Psoas muscle (tissue), 8 donors: ENCODE measurements around the gene TDRD12. TPM values are rescaled to one million over a fixed set of nuclear protein-coding genes. Genes with fewer than 3 reads are reported as not detected.

ENCODE experiments used
- ATAC-seq, 4 donors: fragments of 200-7000 bp; cut with Tn5 transposase; one replicate each; pipeline ENCODE4 v1.9.1; 2020; ENCODE audit warnings: moderate library complexity in 3 of 4, mild to moderate bottlenecking in 2 of 4
- DNase-seq, 2 donors: peaks; one replicate each; pipeline ENCODE4 v3.0.0-alpha.2; 2020
- H3K27ac ChIP-seq: fragments of 200-600 bp; one replicate; pipeline ENCODE4 v1.8.0; 2022
- H3K27me3 ChIP-seq, 3 donors: fragments of 200-600 bp in 1 of 3; one replicate each; pipeline versions ENCODE4 v1.6.1 to v1.8.0; 2013 to 2022; ENCODE audit warnings: low read length in 2 of 3, mild to moderate bottlenecking in 2 of 3, moderate library complexity in 1 of 3; ENCODE audit not compliant: insufficient read depth in 3 of 3
- H3K36me3 ChIP-seq, 2 donors: fragments of 200-600 bp in 1 of 2; one replicate each; pipeline versions ENCODE4 v1.6.1 to v1.8.0; 2013 to 2022; ENCODE audit warnings: low read depth in 1 of 2, mild to moderate bottlenecking in 1 of 2, moderate library complexity in 1 of 2; ENCODE audit not compliant: insufficient read depth in 1 of 2
- H3K4me1 ChIP-seq: fragments of 200-600 bp; one replicate; pipeline ENCODE4 v1.8.0; 2022
- H3K4me3 ChIP-seq: fragments of 200-600 bp; one replicate; pipeline ENCODE4 v1.8.0; 2022; ENCODE audit warnings: mild to moderate bottlenecking
- H3K9me3 ChIP-seq: fragments of 200-600 bp; one replicate; pipeline ENCODE4 v1.8.0; 2022
- WGBS, 3 donors: extraction: QIAGEN DNeasy Blood & Tissue Kit; methylation state at CpG; one replicate each; pipeline versions ENCODE4 v1.1.6 to v1.1.7; 2013; 5-methylcytosine and 5-hydroxymethylcytosine counted together
- intact Hi-C, 2 donors: fragments of 100-400 bp; cut with DNase I; formaldehyde crosslinking; loops; one replicate each; pipeline versions ENCODE4 v1.11.0 to v1.14.2; 2022
- polyA plus RNA-seq, 3 donors: library from polyadenylated mRNA; stranded (reverse); fragments of 200-250 nt; gene quantifications; one replicate each; pipeline ENCODE4 v1.2.3, GENCODE V29; 2013
- total RNA-seq, 4 donors: library from RNA; stranded (reverse); fragmentation: NEBNext Ultra II Directional in 2 of 4; extraction: Animal tissue kit (Norgen Biotek cat#: 25700) in 2 of 4; gene quantifications; one replicate each; pipeline versions ENCODE4 v1.2.1 to v1.2.4, GENCODE V29; 2021 to 2023
- TF ChIP-seq, protein P1 (sequence below): fragments of 200-600 bp; IDR thresholded peaks from one replicate; pipeline ENCODE4 v1.8.0; 2022; ENCODE audit warnings: antibody characterized with exemption
- donor health status: healthy with polysubstance abuse.
- donor health status: DM: no; HTN: no; CAD: no; lungs with moderate emphysema.
- donor health status: Bipolar disorder and iron deficiency.
- donor health status: healthy.
- donor health status: DM: yes; HTN: yes; CAD: no.
- donor health status: DM: no; HTN: no; CAD: no.
- donor health status: DM: no; HTN: no; CAD: no.
- donor health status: DM: yes; HTN: yes; CAD: no.

Gene TDRD12
- total and polyA plus RNA-seq, 7 donors = 0.14 to 0.28 (median 0.19) TPM; not detected in 3

DNA sequence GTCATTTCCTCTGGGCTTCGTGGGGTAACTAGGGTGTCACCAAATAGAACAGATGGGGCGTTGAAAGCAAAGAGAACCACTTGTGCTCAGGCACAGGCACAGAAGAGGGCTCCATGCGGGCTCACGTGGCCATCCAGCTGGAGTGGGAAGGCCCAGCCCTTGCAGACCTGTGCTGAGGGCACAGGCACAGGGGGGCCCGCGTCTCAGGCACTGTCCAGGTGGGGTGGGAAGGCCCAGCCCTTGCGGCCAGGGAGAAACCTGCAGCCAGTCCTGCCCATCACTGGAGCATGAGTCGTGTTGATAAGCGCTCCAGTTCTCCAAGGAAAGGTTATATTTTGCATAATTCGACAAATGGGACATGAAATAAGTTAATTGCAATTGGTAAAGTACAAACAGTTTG is 92.5 kb downstream of the TDRD12 start:
- ATAC-seq = no peak
- Histone ChIP-seq H3K27ac (no peak overlapping the region), H3K9me3 (no peaks in the 10 kb centered on the region), H3K4me1 (no peaks in the 10 kb centered on the region), H3K27me3 (peaks cover 0 to 4% (median 0%) of the 10 kb centered on the region in 3 donors), H3K4me3 (no peak overlapping the region), H3K36me3 (no peaks in the 10 kb centered on the region)
- TF ChIP-seq, protein P1, sequence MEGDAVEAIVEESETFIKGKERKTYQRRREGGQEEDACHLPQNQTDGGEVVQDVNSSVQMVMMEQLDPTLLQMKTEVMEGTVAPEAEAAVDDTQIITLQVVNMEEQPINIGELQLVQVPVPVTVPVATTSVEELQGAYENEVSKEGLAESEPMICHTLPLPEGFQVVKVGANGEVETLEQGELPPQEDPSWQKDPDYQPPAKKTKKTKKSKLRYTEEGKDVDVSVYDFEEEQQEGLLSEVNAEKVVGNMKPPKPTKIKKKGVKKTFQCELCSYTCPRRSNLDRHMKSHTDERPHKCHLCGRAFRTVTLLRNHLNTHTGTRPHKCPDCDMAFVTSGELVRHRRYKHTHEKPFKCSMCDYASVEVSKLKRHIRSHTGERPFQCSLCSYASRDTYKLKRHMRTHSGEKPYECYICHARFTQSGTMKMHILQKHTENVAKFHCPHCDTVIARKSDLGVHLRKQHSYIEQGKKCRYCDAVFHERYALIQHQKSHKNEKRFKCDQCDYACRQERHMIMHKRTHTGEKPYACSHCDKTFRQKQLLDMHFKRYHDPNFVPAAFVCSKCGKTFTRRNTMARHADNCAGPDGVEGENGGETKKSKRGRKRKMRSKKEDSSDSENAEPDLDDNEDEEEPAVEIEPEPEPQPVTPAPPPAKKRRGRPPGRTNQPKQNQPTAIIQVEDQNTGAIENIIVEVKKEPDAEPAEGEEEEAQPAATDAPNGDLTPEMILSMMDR = no peak
- 78 to 81% (median 80%) methylated on average over 10 of the region's 10 CpGs for WGBS, 3 donors
- DNase-seq = no peak
- intact Hi-C loops = no loop called here

GRCh38 chr19:32812571-32812970 is 93.0 kb downstream of the TDRD12 start:
- ATAC-seq (no peak), DNase-seq (no peak)
- Histone ChIP-seq H3K27me3 (peaks cover 0 to 4% (median 0%) of the 10 kb centered on the region in 3 donors), H3K4me3 (no peak overlapping the region), H3K4me1 (no peaks in the 10 kb centered on the region), H3K9me3 (no peaks in the 10 kb centered on the region), H3K36me3 (no peaks in the 10 kb centered on the region), H3K27ac (no peak overlapping the region)
- intact Hi-C loops = no loop called here
- 76 to 81% (median 77%) methylated on average over 3 of the region's 3 CpGs for WGBS, 3 donors
- TF ChIP-seq, protein P1 = no peak

DNA sequence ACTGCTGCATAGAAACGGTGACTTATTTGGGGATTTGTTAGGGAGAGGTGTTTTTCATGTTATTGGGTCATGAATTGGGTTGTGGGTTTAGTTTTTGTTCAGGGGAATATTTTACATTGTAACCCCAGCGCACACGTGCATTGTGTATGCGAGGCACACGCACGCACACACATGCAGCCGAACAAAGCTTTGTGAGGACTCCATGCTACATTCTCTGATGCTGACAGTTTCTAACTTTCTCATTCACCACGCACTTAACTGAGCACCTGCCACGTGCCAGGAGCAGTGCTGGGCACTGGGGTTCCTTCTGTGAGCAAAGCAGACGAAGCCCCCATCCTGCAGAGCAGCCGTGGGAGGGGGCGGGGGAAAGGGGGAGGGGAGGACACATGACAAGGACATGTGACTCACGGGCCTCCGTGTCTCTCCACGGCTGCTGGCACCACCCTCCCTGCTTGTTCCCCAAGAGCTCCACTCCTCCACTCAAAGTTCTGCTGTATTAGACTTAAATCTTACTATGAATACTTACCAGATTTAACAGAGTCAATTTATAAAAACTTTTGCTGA is 94.4 kb downstream of the TDRD12 start:
- WGBS, 3 donors = 39 to 48% (median 41%) methylated on average over 15 of the region's 15 CpGs
- H3K9me3 ChIP-seq = no peaks in the 10 kb centered on the region
- no peak overlapping the region for H3K27ac ChIP-seq
- no peaks in the 10 kb centered on the region for H3K36me3 ChIP-seq
- DNase-seq (no peak), ATAC-seq (no peak)
- no peaks in the 10 kb centered on the region for H3K4me1 ChIP-seq
- TF ChIP-seq, protein P1 = no peak
- no peak overlapping the region for H3K4me3 ChIP-seq
- H3K27me3 ChIP-seq = peaks cover 0 to 4% (median 0%) of the 10 kb centered on the region in 3 donors
- intact Hi-C loops = no loop called here

DNA sequence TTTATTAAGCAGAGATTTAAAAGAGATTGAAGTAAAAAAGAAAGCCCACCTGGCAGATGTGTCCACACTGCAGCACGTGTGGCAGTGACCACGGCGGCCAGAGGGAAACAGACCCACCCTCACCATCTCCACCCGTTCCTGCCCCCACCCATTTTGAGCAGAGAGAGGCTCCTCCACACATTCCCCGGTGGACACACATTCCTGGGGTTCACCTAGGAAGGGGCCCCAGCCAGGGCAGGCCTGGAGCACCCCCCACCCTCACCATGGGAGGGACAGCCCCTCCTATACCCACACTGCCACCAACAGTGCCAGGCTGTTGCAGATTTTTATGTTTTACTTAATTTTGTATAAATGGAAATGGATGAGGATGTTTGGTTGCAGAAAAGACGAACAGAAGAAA is 95.1 kb downstream of the TDRD12 start:
- no peaks in the 10 kb centered on the region for H3K36me3 ChIP-seq
- H3K4me1 ChIP-seq = no peaks in the 10 kb centered on the region
- H3K27me3 ChIP-seq = peaks cover 0 to 4% (median 0%) of the 10 kb centered on the region in 3 donors
- 47 to 60% (median 54%) methylated on average over 5 to 6 of the region's 6 CpGs for WGBS, 3 donors
- no peak overlapping the region for H3K4me3 ChIP-seq
- H3K9me3 ChIP-seq = no peaks in the 10 kb centered on the region
- TF ChIP-seq, protein P1 = no peak
- DNase-seq (no peak), ATAC-seq (no peak)
- intact Hi-C loops = no loop called here
- no peak overlapping the region for H3K27ac ChIP-seq

DNA sequence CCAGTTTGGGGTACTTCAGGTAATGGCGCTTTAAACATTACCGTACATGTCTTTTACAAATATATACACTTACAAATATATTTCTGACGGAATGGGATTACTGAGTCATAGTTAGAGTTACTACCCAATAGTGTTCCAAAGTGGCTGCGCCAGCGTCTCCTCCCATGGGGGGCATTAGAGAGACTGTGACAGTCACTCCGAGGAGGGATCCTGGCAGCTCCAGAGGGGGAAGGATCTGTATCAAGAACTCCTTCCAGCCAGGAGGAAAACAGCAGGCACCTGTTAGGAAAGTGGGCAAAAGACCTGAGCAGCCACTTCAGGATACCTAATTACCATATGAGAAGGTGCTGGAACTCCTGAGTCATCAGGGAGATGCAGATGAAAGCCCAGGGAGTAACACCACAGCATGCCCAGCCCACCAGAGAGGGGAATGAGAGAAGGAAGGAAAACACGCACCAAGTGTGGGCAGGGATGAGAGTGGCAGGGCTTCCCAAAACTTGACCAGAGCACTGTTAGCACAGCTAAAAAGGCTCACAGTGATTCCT is 97.1 kb downstream of the TDRD12 start:
- intact Hi-C loops = no loop called here
- no peak overlapping the region for H3K27ac ChIP-seq
- TF ChIP-seq, protein P1 = no peak
- no peaks in the 10 kb centered on the region for H3K36me3 ChIP-seq
- ATAC-seq (no peak), DNase-seq (no peak)
- 45 to 52% (median 52%) methylated on average over 7 of the region's 7 CpGs for WGBS, 3 donors
- H3K9me3 ChIP-seq = no peaks in the 10 kb centered on the region
- H3K4me3 ChIP-seq = no peak overlapping the region
- no peaks in the 10 kb centered on the region for H3K4me1 ChIP-seq
- peaks cover 0 to 5% (median 3%) of the 10 kb centered on the region in 3 donors for H3K27me3 ChIP-seq
